GM13976 (cell line): ENCODE data around the gene MGARP.

ENCODE experiments used
- DNase-seq: peaks from one replicate; pipeline ENCODE4 v3.0.0; 2012; ENCODE audit warnings: low spot score
- in situ Hi-C: fragments of 300-500 bp; cut with MboI; formaldehyde crosslinking; loops from one replicate; pipeline ENCODE4 v1.12.0; 2022; ENCODE audit warnings: low sequenced_read_pairs, mixed read lengths, inconsistent platforms; ENCODE audit not compliant: unreplicated experiment
- TF ChIP-seq, protein P1 (sequence below): IDR thresholded peaks from 2 replicates; pipeline ENCODE4 v1.5.1; 2012; ENCODE audit warnings: borderline replicate concordance, mild to moderate bottlenecking; ENCODE audit not compliant: insufficient read depth; ENCODE audit errors: extremely low read depth, missing control alignments, control extremely low read depth

The MGARP gene

GRCh38 chr4:139221687-139222086 lies 58.3 kb downstream of the MGARP start:
- TF ChIP-seq, protein P1, sequence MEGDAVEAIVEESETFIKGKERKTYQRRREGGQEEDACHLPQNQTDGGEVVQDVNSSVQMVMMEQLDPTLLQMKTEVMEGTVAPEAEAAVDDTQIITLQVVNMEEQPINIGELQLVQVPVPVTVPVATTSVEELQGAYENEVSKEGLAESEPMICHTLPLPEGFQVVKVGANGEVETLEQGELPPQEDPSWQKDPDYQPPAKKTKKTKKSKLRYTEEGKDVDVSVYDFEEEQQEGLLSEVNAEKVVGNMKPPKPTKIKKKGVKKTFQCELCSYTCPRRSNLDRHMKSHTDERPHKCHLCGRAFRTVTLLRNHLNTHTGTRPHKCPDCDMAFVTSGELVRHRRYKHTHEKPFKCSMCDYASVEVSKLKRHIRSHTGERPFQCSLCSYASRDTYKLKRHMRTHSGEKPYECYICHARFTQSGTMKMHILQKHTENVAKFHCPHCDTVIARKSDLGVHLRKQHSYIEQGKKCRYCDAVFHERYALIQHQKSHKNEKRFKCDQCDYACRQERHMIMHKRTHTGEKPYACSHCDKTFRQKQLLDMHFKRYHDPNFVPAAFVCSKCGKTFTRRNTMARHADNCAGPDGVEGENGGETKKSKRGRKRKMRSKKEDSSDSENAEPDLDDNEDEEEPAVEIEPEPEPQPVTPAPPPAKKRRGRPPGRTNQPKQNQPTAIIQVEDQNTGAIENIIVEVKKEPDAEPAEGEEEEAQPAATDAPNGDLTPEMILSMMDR, result no peak
- in situ Hi-C loops, result no loop called here
- no peak for DNase-seq

DNA sequence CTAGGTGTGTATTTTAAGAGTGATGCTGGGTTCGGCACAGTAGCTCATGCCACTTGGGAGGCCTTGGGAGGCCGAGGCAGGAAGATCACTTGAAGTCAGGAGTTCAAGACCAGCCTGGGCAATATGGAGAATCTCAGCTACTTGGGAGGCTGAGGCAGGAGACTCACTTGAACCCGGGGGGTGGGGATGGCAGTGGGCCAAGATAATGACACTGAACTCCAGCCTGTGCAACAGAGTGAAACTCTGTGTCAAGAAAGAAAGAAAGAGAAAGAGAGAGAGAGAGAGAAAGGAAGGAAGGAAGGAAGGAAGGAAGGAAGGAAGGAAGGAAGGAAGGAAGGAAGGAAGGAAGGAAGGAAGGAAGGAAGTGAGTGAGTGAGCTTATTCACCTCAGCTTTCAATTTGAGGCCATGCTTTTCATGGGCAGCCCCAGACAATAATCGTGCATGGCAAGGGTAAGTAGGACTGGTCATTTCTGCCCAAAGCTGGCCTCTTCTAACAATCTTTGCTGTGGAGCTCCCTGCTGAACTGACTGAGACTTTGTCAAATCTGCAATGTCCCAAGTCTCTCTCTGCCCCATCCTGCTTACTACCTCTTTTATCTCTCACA lies 60.5 kb downstream of the MGARP start:
- TF ChIP-seq, protein P1, result no peak
- DNase-seq, result no peak
- in situ Hi-C loops, result no loop called here
